RPMI8226 (cell line): ENCODE measurements around the gene SASH1.
A peak's percentile ranks its signal among the peaks of the same experiment; 100 is the strongest.

ENCODE experiments used
- DNase-seq: peaks from one replicate; pipeline ENCODE4 v3.0.0-alpha.2; 2015

The SASH1 gene

GRCh38 chr6:148440016-148440415 is 97.4 kb downstream of the SASH1 start:
- DNase-seq, result no peak

- peak; percentile 14 for DNase-seq
Measured at GRCh38 chr6:148440877-148441453, 98.3 kb downstream of the SASH1 start.

GRCh38 chr6:148441454-148441911 is 98.8 kb downstream of the SASH1 start:
- no peak for DNase-seq

- DNase-seq, result no peak
Measured at GRCh38 chr6:148443798-148444560, 101.3 kb downstream of the SASH1 start.

GRCh38 chr6:148445116-148445515 is 102.5 kb downstream of the SASH1 start:
- DNase-seq, result no peak

- DNase-seq, result no peak
Measured at GRCh38 chr6:148445620-148446019, 103.0 kb downstream of the SASH1 start.

- DNase-seq, result no peak
Measured at GRCh38 chr6:148446681-148447080, 104.0 kb downstream of the SASH1 start.

GRCh38 chr6:148447521-148448230 is 105.0 kb downstream of the SASH1 start:
- no peak for DNase-seq

- DNase-seq, result no peak
Measured at GRCh38 chr6:148448369-148449012, 105.9 kb downstream of the SASH1 start.

- DNase-seq, result no peak
Measured at GRCh38 chr6:148450866-148451265, 108.2 kb downstream of the SASH1 start.

GRCh38 chr6:148451690-148452089 is 109.1 kb downstream of the SASH1 start:
- DNase-seq, result no peak

GRCh38 chr6:148452876-148453275 is 110.2 kb downstream of the SASH1 start:
- DNase-seq, result no peak

GRCh38 chr6:148453906-148454305 is 111.3 kb downstream of the SASH1 start:
- no peak for DNase-seq

- DNase-seq, result no peak
Measured at GRCh38 chr6:148455225-148455624, 112.6 kb downstream of the SASH1 start.

- DNase-seq, result no peak
Measured at GRCh38 chr6:148455674-148456558, 113.3 kb downstream of the SASH1 start.

GRCh38 chr6:148457137-148457842 is 114.7 kb downstream of the SASH1 start:
- no peak for DNase-seq

- no peak for DNase-seq
Measured at GRCh38 chr6:148457843-148458159, 115.2 kb downstream of the SASH1 start.

- DNase-seq, result no peak
Measured at GRCh38 chr6:148459238-148459637, 116.6 kb downstream of the SASH1 start.

GRCh38 chr6:148460876-148461646 is 118.4 kb downstream of the SASH1 start:
- DNase-seq, result no peak

- DNase-seq, result no peak
Measured at GRCh38 chr6:148461986-148462577, 119.4 kb downstream of the SASH1 start.

GRCh38 chr6:148463671-148464070 is 121.0 kb downstream of the SASH1 start:
- DNase-seq, result no peak
